Pulmonary artery endothelial cell (primary cell): Measurements from ENCODE around the gene IL1RAPL2. TPM values are rescaled to one million over a fixed set of nuclear protein-coding genes. Genes with fewer than 3 reads are reported as not detected.
"Not testable (repeated sequence)": the region's sequence is repeated elsewhere in the genome, so short reads cannot be mapped to it uniquely, and the experiment has no call there.

Experiments
- DNase-seq: peaks from one replicate; pipeline ENCODE4 v3.0.0-alpha.2; 2011; ENCODE audit warnings: low read depth, low spot score
- total RNA-seq: library from RNA; depleted of rRNA; stranded (reverse); fragments of >200 nt; gene quantifications from 2 replicates; pipeline ENCODE4 v1.2.3, GENCODE V29; 2014

Gene IL1RAPL2
- total RNA-seq, 1 donor from 2014 or later: not detected

DNA sequence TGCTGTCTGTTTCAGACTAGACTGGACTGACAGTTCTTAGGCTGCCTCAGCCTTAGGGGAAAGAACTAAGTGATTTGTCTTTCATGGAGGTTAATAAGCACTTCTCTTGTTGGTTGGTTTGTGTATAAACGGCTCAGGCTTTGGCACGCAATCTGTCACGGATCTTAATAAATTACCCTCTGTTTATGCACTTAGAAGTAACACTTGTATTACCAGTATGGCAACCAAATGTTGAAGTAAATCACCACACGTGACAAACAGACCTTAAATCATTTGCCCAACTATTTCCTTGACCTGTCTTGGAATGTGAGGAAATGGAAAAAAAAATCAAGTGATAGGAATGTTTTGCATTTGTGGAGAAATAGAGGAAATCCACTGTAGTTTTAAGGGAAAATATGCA, 584.6 kb downstream of the IL1RAPL2 start:
- no peak for DNase-seq

DNA sequence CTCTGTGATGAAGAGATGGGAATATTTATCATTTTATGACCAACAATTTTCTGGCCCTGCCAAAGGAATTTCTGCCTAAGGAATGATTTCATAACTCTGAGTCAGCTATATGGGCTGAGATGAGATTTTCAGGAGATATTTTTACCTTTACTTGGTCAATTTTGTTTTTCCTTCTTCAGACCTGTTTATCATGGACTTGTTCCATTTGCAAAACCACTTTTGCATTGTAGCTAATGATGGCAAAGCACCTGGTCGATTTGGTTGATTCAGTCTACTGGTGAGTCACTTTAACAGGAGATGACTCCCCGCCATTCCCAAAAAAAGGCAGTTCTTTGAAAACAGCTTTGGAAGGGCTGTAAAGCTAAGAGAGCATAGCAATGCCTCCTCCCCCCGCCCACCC, 601.2 kb downstream of the IL1RAPL2 start:
- DNase-seq: no peak

DNA sequence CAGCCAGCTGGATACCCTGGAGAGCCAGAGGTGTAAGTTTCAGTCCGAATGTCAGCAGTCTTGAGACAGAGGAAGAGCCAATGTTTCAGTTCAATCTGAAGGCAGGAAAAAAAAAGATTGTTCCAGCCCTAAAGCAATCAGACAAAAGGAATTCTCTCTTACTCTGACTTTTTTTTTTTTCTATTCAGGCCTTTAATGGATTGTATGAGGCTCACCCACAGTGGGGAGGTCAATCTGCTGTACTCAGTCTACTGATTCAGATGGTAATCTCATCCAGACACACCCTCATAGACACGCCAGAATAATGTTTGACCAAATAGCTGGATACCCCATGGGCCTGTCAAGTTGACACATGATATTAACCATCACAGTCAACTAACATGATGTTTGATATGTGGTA, 602.6 kb downstream of the IL1RAPL2 start:
- DNase-seq: no peak

DNA sequence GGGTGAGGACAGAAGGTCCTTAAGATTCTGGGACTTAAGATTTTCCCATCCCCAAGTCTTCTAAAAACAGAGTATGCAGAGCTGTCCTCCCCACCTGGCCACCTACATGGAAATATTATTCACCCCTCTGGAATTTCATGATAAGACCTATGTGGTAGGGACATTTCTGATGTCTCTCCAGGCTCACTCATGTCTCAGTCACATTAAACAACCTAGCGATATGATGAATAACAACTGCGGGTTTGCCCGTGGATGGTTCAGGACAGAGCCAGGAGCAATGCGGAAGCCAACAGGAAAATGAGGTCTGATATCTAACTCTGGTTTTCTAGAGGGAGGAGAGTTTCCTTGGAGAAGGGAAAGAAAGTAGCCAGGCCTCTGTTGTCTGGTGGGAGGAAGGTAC, 607.1 kb downstream of the IL1RAPL2 start:
- DNase-seq: no peak

DNA sequence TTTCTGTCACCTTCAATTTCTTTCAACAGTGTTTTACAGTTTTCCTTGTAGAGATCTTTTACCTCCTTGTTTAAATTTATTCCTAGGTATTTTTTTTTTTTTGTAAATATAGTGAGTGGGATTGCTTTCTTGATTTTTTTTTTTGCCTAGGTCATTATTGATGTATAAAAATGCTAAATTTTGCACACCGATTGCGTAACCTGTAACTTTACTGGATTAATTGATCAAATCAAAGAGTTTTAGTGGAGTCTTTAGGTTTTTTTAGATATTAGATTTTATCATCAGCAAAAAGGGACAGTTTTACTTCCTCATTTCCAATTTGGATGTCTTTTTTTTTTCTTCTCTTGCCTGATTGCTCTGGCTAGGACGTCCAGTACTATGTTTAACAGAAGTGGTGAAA, 613.6 kb downstream of the IL1RAPL2 start:
- no peak for DNase-seq

DNA sequence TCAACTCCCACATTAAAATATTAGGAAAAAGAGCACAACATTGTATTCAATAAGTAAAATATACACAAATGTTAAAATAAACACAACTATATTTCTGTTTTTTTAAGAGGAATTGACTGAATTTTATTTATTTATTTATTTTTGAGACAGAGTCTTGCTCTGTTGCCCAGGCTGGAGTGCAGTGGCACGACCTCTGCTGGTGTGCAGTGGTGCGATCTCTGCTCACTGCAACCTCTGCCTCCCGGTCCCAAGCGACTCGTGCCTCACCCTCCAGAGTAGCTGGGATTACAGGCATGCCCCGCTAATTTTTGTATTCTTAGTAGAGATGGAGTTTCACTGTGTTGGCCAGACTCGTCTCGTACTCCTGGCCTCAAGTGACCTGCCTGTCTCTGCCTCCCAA, 623.1 kb downstream of the IL1RAPL2 start:
- DNase-seq: no peak

DNA sequence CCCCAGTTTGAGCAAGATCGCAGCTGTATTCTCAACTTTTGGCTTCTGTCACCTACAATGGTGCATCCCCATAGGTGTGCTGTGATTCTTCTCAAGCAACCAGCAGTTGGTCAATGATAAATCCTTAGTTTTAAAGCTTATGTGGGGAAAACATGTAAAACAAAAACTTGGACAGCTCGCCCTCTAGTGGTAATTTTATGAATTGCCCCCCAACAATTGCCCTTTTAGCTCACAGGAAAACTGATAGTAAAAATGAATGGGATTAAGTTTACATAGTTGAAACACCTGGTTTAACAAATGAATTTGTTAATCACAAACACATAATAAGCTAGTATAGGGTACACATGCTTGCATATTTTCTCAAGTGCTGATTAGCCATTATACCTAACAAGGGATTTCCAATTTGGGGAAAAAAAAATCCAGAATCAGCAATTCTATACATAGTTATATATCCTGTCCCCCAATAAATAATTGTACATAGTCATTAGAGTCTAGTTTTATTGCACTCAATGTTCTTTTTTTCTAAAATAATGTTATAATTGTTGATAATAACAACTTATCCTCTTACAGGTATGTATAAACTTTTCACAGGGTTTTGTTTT, 624.4 kb downstream of the IL1RAPL2 start:
- DNase-seq: no peak

DNA sequence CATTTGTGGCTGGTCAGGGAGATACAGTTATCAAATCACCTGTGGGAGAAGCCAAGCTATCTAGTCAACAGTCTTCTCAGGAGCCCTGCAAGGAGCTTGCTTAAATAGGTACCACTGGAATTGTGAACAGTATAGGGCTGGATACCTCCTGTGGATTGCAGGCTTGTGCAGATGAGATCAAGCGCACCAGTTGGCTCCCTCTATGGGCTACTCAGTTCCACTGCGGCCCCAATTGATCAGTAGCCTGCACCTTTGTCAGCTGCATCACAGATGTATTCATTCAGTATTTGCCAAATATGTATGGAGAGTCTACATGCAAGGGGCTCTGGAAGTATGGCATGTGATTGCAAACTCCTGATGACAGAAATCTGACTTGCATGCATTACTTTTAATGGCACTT, 625.9 kb downstream of the IL1RAPL2 start:
- DNase-seq: no peak

DNA sequence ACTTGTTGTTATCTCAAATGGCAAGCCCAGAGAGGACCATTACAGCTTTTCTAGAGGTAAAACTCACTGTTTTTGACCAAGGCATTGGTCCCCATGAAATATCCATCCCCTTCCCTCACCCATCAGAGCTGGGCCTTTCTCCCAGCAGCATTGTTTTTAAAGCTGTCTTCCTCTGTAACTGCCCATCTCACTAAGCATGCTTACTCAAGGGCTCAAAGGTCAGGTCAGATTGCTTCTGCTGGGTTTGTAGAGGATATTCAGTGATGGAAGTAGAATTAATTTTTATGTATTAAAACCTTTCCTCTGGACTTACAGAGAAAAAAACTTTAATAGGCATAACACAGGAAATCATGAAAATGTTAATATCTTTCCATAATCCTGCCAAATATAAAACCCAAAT, 643.4 kb downstream of the IL1RAPL2 start:
- no peak for DNase-seq

DNA sequence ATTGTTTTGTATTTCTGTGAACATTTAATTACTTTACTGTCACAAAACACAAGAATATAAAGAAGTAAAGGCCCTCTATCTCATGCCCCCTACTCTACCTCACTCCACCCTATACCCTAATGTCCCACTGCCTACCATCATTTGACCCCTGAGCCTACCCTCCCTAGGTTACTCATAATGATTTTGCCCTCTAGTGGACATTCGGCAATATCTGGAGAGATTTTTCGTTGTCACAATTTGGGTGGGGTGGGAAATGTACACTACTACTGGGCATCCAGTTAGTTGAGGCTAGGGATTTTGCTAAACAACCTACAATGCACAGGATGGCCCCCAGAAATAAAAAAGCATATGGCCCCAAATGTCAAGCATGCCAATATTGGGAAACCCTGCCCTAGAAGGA, 644.3 kb downstream of the IL1RAPL2 start:
- DNase-seq: no peak

DNA sequence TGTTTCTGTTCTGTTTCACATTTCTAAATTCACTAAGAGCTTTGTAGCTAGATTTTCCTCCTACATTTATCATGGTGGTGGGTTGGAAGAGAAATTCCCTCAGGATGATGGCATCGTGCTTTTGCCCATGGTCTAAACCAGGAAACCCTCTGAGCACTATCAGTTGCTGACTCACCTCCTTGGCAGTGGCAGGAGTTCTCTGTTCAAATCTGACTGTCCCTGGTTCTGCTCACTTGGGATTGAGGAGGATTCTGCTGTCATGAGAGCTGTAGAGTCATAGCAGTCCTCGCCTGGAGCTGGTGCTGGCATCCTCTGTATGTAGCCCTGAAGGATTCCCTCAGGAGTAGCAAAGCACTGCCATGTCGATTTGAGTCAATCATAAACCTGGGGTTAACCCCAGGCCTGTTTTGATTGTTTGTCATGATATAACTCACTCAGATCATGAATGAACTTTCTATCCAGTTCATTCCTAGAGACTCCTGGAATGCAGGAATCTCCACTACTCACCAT, 645.1 kb downstream of the IL1RAPL2 start:
- DNase-seq: no peak

DNA sequence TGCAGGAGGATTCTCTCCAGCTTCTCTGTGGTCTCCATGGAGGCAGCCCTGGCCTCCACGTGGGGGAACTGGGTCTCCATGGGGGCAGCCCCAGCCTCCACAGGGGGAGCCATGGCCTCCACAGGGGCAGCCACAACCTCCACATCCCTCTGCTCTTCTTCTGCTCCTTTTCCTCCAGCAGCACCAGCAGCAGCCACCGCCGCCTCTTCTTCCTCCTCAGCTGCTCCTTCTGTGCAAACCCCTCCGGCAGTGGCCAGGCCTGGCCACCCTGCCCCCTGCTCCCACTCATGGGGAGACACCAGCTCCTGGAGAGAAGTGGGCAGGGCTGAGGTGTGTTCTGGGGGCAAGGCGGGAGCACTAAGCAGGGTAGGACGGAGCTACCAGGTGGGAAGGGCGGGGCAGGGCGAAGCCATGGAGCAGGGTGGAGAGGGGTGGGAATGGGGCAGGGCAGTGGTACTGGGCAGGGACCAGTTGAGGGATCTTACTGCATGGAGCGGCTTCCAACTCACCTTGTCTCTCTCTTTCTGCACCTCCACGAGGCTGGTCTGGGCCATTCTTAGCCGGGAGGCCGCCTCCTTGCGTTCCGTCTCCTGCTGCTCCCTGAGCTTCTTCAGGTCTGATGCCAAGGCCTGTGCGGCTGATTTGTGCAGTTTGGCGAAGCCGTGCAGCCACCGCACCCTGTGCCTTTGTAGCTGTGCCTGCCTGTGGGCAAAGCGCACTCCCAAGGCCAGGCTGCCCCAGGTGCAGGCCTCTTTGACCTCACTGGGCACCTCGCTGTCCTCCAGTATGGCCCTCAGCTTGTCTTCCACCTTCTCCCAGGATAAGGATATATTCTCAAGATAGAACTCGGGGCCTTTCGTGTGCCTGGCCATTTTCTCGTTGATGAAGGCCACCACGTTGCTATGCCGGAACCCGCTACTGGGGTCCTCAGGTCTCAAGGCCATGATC, 653.7 kb downstream of the IL1RAPL2 start:
- no peak for DNase-seq

DNA sequence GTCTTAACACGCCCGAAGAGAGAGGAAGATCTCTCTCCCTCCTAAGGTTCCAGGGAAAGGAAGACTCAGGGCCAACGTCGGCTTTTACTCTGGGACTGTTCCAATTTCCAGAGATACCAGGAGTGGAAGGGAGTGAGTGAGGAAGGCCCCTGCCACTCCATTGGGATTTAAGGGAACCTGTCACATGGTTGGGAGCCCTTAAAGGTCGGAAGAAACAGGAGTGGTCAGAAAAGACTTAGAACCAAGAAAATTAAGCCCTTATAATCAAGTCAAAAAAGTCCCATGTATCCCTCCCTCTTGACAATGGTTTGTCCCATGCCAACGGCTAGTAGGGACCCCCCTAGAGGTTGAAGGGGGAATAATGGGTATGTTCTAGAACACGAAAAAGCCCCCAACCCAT, 654.6 kb downstream of the IL1RAPL2 start, which contains the start of gene TEX13A:
Gene TEX13A, minus strand, starts transcription at position 59 of the 400 bp plus-strand sequence. CDS start 297 bp downstream, outside the sequence.
- no peak for DNase-seq

DNA sequence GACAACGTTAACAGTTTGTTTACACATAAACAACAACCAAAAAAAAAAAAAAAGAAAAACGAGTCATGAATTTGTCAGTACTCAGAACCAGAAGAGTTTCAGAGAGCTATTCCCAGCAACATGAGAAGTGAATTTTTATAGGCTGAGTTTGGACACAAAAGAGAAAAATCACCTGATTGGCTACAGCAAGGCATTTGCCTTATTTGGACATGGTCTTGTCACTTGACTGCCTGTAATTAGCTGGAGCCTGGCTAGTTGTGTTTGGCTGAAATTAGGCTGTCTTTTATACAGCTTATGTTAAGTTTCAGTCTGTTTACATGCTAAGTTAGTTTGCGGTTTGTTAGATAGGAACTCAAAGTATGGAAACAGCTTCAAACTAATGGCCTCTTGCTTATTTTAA, 655.4 kb downstream of the IL1RAPL2 start:
- DNase-seq: no peak

DNA sequence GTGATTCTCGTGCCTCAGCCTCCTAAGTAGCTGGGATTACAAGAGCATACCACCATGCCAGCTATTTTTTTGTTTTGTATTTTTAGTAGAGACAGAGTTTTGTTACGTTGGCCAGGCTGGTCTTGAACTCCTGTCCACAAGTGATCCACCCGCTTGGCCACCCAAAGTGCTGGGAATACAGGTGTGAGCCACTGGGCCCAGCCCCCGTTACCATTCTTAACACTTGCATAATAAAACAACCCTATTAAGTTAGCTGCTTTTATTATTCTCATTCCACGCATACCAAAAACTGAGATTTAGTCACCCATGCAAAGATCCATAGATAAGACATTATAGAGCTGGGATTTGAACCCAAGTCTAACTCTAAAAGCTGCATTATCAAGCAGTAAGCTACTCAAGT, 660.5 kb downstream of the IL1RAPL2 start:
- no peak for DNase-seq

DNA sequence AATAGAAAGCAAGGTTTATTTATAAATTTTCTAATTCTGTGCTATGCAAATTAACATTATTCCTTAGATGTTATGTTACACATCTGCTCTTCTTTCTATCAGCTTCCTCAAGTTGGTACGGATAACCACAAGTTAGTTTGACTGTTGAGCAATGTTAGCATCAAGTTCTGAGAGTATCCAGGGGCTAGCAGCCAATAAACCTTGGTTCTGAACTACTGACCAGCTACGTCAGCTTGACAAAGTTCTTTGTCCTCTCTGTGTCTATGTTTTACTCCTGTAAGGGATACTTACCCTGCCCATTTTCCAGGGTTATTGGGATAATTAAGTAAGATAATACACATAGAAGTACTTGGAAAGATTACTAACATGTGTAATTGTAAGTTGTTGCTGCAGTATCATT, 662.6 kb downstream of the IL1RAPL2 start:
- no peak for DNase-seq

DNA sequence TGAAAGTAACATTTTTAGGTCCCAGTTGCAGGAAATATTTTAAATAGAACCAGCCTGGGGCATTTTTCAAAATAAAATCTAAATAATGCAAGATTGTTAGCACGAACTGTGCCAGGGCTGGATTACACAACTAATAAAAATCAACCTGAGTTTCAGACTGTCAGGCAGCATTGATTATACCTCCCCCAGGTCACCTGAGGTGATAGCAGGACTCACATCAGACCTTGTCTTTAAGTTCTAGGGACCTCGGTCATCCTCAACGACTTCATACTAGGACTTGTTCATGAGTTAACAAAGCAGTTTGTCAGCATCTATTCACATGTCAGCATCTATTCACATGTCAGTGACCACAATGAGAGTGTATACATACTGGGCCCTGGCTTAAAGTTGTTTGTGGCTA, 663.1 kb downstream of the IL1RAPL2 start:
- DNase-seq: no peak

DNA sequence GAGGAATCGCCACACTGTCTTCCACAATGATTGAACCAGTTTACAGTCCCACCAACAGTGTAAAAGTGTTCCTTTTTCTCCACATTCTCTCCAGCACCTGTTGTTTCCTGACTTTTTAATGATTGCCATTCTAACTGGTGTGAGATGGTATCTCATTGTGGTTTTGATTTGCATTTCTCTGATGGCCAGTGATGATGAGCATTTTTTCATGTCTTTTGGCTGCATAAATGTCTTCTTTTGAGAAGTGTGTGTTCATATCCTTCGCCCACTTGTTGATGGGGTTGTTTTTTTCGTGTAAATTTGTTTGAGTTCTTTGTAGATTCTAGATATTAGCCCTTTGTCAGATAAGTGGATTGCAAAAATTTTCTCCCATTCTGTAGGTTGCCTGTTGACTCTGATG, 671.4 kb downstream of the IL1RAPL2 start:
- not testable (repeated sequence) for DNase-seq

DNA sequence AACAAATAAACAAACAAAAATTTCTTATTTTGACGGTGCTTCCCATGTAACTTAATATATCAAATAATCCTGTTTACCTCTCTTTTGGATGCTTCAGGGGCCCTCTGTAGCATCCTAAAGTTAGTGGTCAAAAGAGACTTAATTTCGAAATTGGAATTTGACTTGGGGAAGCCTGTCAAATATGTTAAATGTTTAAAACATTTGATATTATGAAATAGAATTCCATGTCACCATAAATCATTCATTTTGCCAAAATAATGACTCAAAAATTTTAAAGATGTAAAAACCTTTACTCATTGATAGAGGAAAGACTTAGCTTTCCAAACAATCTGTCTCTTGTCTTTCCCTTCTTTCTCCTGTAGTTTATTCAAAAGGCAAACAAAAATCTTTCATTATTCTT, 675.1 kb downstream of the IL1RAPL2 start:
- no peak for DNase-seq

DNA sequence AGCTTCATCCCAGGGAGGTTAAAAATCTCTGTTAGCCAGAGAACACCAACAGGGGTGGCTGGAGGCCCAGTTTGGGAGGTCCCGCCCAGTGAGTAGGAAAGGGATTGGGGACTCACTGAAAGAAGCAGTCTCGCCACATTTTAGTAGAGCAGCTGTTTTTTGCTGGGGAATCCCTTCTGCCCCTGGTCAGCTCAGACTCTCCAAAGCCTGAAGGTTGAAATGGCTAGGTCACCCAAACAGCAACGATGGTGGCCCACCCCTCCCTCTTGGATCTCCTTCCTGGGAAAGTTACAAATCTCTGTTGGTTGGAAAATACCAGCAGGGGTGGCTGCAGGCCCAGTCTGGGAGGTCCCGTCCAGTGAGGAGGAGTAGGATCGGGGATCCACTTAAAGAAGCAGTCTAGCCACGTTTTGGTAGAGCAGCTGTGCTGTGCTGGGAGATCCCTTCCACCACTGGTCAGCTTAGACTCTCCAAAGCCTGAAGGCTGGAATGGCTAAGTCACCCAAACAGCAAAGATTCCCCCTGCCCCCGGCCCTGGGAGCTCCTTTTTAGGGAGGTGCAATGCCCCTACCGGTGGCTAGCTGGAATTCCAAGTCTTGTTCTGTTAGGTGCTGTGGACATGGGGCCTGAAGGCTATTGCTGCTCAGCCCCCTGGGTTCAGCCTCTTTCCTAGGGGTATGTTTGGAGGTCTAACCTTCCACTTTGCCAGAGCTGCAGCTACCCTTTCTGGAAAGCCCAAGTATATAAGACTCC, 694.5 kb downstream of the IL1RAPL2 start:
- no peak for DNase-seq

DNA sequence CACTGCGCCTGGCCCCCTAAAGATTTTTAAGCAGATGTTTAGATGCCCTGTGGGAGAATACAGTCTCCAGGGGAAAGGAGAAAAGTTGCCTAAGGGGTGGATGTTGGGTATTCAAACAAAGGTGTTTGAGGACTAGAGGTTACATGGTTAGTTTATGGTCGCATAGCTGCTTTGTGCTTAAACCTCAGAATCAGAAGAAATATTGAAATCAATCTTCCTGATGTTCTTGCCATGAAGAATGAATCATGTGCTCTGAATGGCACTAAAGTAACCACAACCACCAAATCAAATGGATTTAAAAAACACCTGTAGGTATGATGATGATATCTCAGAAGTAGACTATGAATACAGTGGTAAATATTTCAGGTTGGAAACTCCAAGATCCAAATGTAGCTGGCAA, 697.2 kb downstream of the IL1RAPL2 start:
- no peak for DNase-seq

DNA sequence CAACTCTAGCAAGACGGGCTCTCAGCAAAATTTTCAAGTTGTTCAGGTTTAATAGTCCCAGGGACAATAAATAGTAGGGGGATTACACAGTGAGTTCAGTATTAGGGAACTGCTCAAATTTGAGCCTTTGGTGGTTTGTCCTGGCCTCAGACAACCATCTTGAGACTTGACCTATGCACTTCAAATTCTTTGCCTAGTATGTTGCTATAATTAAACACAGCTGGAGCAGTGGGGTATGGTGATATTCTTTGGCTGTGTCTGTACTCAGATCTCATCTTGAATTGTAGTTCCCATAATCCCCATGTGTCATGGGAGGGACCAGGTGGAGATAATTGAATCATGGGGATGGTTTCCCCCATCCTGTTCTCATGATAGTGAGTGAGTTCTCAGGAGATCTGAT, 697.8 kb downstream of the IL1RAPL2 start:
- no peak for DNase-seq
